Skin of body (tissue), 2 donors: ENCODE measurements around the gene ZAR1. TPM values are rescaled to one million over a fixed set of nuclear protein-coding genes. Genes with fewer than 3 reads are reported as not detected.

Source experiments
- DNase-seq: peaks from one replicate; lab custom pipeline; 2025; lab: John Stamatoyannopoulos, UW
- total RNA-seq: library from RNA; depleted of rRNA; stranded (reverse); fragments of >200 nt; gene quantifications from one replicate; pipeline ENCODE4 v1.2.3, GENCODE V29; 2014

Gene ZAR1
- total RNA-seq, 1 donor from 2014 or later, result 0.20 TPM

GRCh38 chr4:48490680-48491513 is 845 bp downstream of the ZAR1 start:
- no peak for DNase-seq

- no peak for DNase-seq
Measured at GRCh38 chr4:48491514-48492176, 1.6 kb downstream of the ZAR1 start.

- DNase-seq, result no peak
Measured at GRCh38 chr4:48493452-48494100, 3.5 kb downstream of the ZAR1 start.

GRCh38 chr4:48495941-48496340 is 5.9 kb downstream of the ZAR1 start:
- DNase-seq, result no peak

GRCh38 chr4:48498895-48499294 is 8.8 kb downstream of the ZAR1 start:
- DNase-seq, result no peak

- no peak for DNase-seq
Measured at GRCh38 chr4:48499551-48500066, 9.6 kb downstream of the ZAR1 start.

- DNase-seq, result no peak
Measured at GRCh38 chr4:48503233-48504025, 13.4 kb downstream of the ZAR1 start.

GRCh38 chr4:48504026-48504330 is 13.9 kb downstream of the ZAR1 start:
- DNase-seq, result no peak

- DNase-seq, result no peak
Measured at GRCh38 chr4:48504352-48504751, 14.3 kb downstream of the ZAR1 start.

- DNase-seq, result no peak
Measured at GRCh38 chr4:48506716-48507115, 16.7 kb downstream of the ZAR1 start.

GRCh38 chr4:48509543-48509942 is 19.5 kb downstream of the ZAR1 start:
- no peak for DNase-seq

- DNase-seq, result no peak
Measured at GRCh38 chr4:48518143-48518542, 28.1 kb downstream of the ZAR1 start.

- DNase-seq, result no peak
Measured at GRCh38 chr4:48526406-48526805, 36.4 kb downstream of the ZAR1 start.

GRCh38 chr4:48538358-48538757 is 48.3 kb downstream of the ZAR1 start:
- DNase-seq, result no peak

- no peak for DNase-seq
Measured at GRCh38 chr4:48539597-48539996, 49.5 kb downstream of the ZAR1 start.

- DNase-seq, result no peak
Measured at GRCh38 chr4:48542888-48543287, 52.8 kb downstream of the ZAR1 start.

- no peak for DNase-seq
Measured at GRCh38 chr4:48543796-48544195, 53.7 kb downstream of the ZAR1 start.
